ENCODE data around the gene AIG1. TPM values are rescaled to one million over a fixed set of nuclear protein-coding genes. Genes with fewer than 3 reads are reported as not detected.

The AIG1 gene
- total and polyA plus RNA-seq, 2 of the 13 experiments (the other 11 are each of a cell fraction or from before 2014, with no cell fraction given): 115 to 197 TPM

DNA sequence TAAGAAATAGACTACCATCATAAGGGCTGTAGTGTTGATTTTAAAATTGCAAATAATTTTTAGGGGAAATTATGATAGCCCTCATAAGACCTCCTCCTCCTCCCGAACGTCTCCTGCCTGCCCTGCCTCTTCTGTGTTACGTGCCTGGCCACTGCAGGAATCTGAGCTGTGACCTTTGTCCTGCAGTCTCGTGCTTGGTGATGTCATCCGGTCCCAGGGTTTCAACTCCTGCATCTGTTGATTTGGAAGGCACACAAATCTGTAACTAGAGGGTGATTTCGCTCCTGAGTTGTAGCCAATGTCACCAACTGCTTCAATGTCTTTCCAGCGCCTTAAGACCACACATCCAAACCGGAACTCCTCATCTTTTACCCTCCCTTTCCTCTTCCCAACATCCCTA, 163.2 kb downstream of the AIG1 start (continued):
- TF ChIP-seq ZNF615 (CRISPR knock-in tag; IDR thresholded peaks at IDR 0.05; ENCODE audit: borderline replicate concordance) (no peak), ZNF549 (CRISPR knock-in tag; IDR thresholded peaks at IDR 0.05) (no peak), NFATC3 (CRISPR knock-in tag; IDR thresholded peaks at IDR 0.05) (no peak), ZBTB20 (CRISPR knock-in tag; IDR thresholded peaks at IDR 0.05; ENCODE audit: borderline replicate concordance, low read depth) (no peak), SP140L (CRISPR knock-in tag; IDR thresholded peaks at IDR 0.05; ENCODE audit: borderline replicate concordance) (no peak), ZNF34 (CRISPR knock-in tag; IDR thresholded peaks at IDR 0.05; ENCODE audit: borderline replicate concordance) (no peak), FOXC1 (CRISPR knock-in tag; IDR thresholded peaks at IDR 0.05; ENCODE audit: borderline replicate concordance) (no peak), IKZF5 (CRISPR knock-in tag; IDR thresholded peaks at IDR 0.05) (no peak), LCORL (IDR thresholded peaks at IDR 0.05) (no peak), LCORL (CRISPR knock-in tag; IDR thresholded peaks at IDR 0.05) (0 out of 2 replicates have a peak, but pooled peaks have one; percentile 43), KDM5A (IDR thresholded peaks at IDR 0.05; ENCODE audit: borderline replicate concordance, low read length) (no peak), PPARG (CRISPR knock-in tag; conservative IDR thresholded peaks at IDR 0.05) (peak; percentile 84), NR2C2 (CRISPR knock-in tag; IDR thresholded peaks at IDR 0.05; ENCODE audit: borderline replicate concordance) (peak; percentile 78), SNRNP70 (IDR thresholded peaks at IDR 0.05; ENCODE audit: low read depth, low read length) (no peak), IRX3 (CRISPR knock-in tag; IDR thresholded peaks at IDR 0.05; ENCODE audit: borderline replicate concordance, low read depth) (no peak), CAMTA2 (CRISPR knock-in tag; IDR thresholded peaks at IDR 0.05; ENCODE audit: borderline replicate concordance) (no peak)
- TF ChIP-seq, protein P1, sequence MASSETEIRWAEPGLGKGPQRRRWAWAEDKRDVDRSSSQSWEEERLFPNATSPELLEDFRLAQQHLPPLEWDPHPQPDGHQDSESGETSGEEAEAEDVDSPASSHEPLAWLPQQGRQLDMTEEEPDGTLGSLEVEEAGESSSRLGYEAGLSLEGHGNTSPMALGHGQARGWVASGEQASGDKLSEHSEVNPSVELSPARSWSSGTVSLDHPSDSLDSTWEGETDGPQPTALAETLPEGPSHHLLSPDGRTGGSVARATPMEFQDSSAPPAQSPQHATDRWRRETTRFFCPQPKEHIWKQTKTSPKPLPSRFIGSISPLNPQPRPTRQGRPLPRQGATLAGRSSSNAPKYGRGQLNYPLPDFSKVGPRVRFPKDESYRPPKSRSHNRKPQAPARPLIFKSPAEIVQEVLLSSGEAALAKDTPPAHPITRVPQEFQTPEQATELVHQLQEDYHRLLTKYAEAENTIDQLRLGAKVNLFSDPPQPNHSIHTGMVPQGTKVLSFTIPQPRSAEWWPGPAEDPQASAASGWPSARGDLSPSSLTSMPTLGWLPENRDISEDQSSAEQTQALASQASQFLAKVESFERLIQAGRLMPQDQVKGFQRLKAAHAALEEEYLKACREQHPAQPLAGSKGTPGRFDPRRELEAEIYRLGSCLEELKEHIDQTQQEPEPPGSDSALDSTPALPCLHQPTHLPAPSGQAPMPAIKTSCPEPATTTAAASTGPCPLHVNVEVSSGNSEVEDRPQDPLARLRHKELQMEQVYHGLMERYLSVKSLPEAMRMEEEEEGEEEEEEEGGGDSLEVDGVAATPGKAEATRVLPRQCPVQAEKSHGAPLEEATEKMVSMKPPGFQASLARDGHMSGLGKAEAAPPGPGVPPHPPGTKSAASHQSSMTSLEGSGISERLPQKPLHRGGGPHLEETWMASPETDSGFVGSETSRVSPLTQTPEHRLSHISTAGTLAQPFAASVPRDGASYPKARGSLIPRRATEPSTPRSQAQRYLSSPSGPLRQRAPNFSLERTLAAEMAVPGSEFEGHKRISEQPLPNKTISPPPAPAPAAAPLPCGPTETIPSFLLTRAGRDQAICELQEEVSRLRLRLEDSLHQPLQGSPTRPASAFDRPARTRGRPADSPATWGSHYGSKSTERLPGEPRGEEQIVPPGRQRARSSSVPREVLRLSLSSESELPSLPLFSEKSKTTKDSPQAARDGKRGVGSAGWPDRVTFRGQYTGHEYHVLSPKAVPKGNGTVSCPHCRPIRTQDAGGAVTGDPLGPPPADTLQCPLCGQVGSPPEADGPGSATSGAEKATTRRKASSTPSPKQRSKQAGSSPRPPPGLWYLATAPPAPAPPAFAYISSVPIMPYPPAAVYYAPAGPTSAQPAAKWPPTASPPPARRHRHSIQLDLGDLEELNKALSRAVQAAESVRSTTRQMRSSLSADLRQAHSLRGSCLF (CRISPR knock-in tag; IDR thresholded peaks at IDR 0.05; ENCODE audit: borderline replicate concordance): no peak
- TF ChIP-seq, protein P2, sequence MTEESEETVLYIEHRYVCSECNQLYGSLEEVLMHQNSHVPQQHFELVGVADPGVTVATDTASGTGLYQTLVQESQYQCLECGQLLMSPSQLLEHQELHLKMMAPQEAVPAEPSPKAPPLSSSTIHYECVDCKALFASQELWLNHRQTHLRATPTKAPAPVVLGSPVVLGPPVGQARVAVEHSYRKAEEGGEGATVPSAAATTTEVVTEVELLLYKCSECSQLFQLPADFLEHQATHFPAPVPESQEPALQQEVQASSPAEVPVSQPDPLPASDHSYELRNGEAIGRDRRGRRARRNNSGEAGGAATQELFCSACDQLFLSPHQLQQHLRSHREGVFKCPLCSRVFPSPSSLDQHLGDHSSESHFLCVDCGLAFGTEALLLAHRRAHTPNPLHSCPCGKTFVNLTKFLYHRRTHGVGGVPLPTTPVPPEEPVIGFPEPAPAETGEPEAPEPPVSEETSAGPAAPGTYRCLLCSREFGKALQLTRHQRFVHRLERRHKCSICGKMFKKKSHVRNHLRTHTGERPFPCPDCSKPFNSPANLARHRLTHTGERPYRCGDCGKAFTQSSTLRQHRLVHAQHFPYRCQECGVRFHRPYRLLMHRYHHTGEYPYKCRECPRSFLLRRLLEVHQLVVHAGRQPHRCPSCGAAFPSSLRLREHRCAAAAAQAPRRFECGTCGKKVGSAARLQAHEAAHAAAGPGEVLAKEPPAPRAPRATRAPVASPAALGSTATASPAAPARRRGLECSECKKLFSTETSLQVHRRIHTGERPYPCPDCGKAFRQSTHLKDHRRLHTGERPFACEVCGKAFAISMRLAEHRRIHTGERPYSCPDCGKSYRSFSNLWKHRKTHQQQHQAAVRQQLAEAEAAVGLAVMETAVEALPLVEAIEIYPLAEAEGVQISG (CRISPR knock-in tag; IDR thresholded peaks at IDR 0.05): no peak
- TF ChIP-seq, protein P3, sequence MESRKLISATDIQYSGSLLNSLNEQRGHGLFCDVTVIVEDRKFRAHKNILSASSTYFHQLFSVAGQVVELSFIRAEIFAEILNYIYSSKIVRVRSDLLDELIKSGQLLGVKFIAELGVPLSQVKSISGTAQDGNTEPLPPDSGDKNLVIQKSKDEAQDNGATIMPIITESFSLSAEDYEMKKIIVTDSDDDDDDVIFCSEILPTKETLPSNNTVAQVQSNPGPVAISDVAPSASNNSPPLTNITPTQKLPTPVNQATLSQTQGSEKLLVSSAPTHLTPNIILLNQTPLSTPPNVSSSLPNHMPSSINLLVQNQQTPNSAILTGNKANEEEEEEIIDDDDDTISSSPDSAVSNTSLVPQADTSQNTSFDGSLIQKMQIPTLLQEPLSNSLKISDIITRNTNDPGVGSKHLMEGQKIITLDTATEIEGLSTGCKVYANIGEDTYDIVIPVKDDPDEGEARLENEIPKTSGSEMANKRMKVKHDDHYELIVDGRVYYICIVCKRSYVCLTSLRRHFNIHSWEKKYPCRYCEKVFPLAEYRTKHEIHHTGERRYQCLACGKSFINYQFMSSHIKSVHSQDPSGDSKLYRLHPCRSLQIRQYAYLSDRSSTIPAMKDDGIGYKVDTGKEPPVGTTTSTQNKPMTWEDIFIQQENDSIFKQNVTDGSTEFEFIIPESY (CRISPR knock-in tag; IDR thresholded peaks at IDR 0.05): no peak

Data from HepG2 (cell line).